H9 (cell line): Measurements from ENCODE around the gene NARS2. TPM values are rescaled to one million over a fixed set of nuclear protein-coding genes. Genes with fewer than 3 reads are reported as not detected.

Experiments used
- DNase-seq: peaks from one replicate; pipeline ENCODE4 v3.0.0-alpha.2; 2017
- H2AFZ ChIP-seq: one replicate; pipeline ENCODE4 v1.6.1; 2013; ENCODE audit warnings: mild to moderate bottlenecking, low read length, control low read depth, moderate library complexity
- H2AK5ac ChIP-seq: 2 replicates; pipeline ENCODE4 v1.6.1; 2013; ENCODE audit warnings: low read length, control low read depth, mixed read lengths; ENCODE audit not compliant: insufficient read length
- H2BK120ac ChIP-seq: one replicate; pipeline ENCODE4 v1.6.1; 2013; ENCODE audit warnings: low read depth, mild to moderate bottlenecking, low read length, control low read depth, inconsistent platforms; ENCODE audit not compliant: poor library complexity, severe bottlenecking
- H2BK12ac ChIP-seq: 2 replicates; pipeline ENCODE4 v1.6.1; 2013; ENCODE audit warnings: low read length, control low read depth, mixed read lengths, low read depth; ENCODE audit not compliant: insufficient read length
- H2BK15ac ChIP-seq: 2 replicates; pipeline ENCODE4 v1.6.1; 2013; ENCODE audit warnings: low read depth, low read length, control low read depth
- H2BK20ac ChIP-seq: one replicate; pipeline ENCODE4 v1.6.1; 2013; ENCODE audit warnings: low read depth, mild to moderate bottlenecking, low read length, control low read depth, inconsistent platforms; ENCODE audit not compliant: poor library complexity, severe bottlenecking
- H2BK5ac ChIP-seq: 2 replicates; pipeline ENCODE4 v1.6.1; 2013; ENCODE audit warnings: low read length, control low read depth, mixed read lengths; ENCODE audit not compliant: insufficient read length
- H3K14ac ChIP-seq: 2 replicates; pipeline ENCODE4 v1.6.1; 2013; ENCODE audit warnings: low read length, control low read depth; ENCODE audit not compliant: insufficient read depth
- H3K18ac ChIP-seq: 2 replicates; pipeline ENCODE4 v1.6.1; 2013; ENCODE audit warnings: low read depth, mild to moderate bottlenecking, mixed read lengths, low read length, control low read depth; ENCODE audit not compliant: insufficient read length
- H3K23ac ChIP-seq: 2 replicates; pipeline ENCODE4 v1.6.1; 2013; ENCODE audit warnings: low read length, control low read depth, mixed read lengths, low read depth; ENCODE audit not compliant: insufficient read length
- H3K23me2 ChIP-seq: 2 replicates; pipeline ENCODE4 v1.6.1; 2013; ENCODE audit warnings: low read depth, mild to moderate bottlenecking, mixed read lengths, low read length, control low read depth; ENCODE audit not compliant: insufficient read length, poor library complexity, severe bottlenecking
- H3K27ac ChIP-seq: 2 replicates; pipeline ENCODE4 v1.5.1; 2013; ENCODE audit warnings: low read length, control low read depth, mixed read lengths, low read depth; ENCODE audit not compliant: insufficient read length
- H3K27me3 ChIP-seq: 2 replicates; pipeline ENCODE4 v1.6.1; 2013; ENCODE audit warnings: low read length, control low read depth, inconsistent platforms; ENCODE audit not compliant: insufficient read depth
- H3K4ac ChIP-seq: 2 replicates; pipeline ENCODE4 v1.6.1; 2013; ENCODE audit warnings: low read depth, mild to moderate bottlenecking, control low read depth, inconsistent platforms, low read length, moderate library complexity
- H3K4me1 ChIP-seq: 2 replicates; pipeline ENCODE4 v1.6.1; 2013; ENCODE audit warnings: low read length, control low read depth, inconsistent platforms; ENCODE audit not compliant: insufficient read depth
- H3K4me2 ChIP-seq: 2 replicates; pipeline ENCODE4 v1.6.1; 2013; ENCODE audit warnings: low read length, control low read depth, mixed read lengths; ENCODE audit not compliant: insufficient read length, insufficient read depth
- H3K56ac ChIP-seq: 2 replicates; pipeline ENCODE4 v1.6.1; 2013; ENCODE audit warnings: low read depth, mild to moderate bottlenecking, mixed read lengths, low read length, control low read depth; ENCODE audit not compliant: insufficient read length
- H3K79me1 ChIP-seq: 2 replicates; pipeline ENCODE4 v1.6.1; 2013; ENCODE audit warnings: low read depth, mild to moderate bottlenecking, moderate library complexity, low read length, control low read depth, inconsistent platforms; ENCODE audit not compliant: insufficient read depth, poor library complexity, severe bottlenecking
- H3K79me2 ChIP-seq: 2 replicates; pipeline ENCODE4 v1.6.1; 2013; ENCODE audit warnings: low read length, control low read depth, inconsistent platforms; ENCODE audit not compliant: insufficient read depth
- H3K9ac ChIP-seq: 2 replicates; pipeline ENCODE4 v1.6.1; 2013; ENCODE audit warnings: low read length, control low read depth, mixed read lengths; ENCODE audit not compliant: insufficient read length; ENCODE audit errors: extremely low read depth
- H3K9me3 ChIP-seq: one replicate; pipeline ENCODE4 v1.6.1; 2013; ENCODE audit warnings: low read depth, low read length, inconsistent platforms; ENCODE audit not compliant: control insufficient read depth
- H3T11ph ChIP-seq: one replicate; pipeline ENCODE4 v1.6.1; 2013; ENCODE audit warnings: mild to moderate bottlenecking, low read length, control low read depth, inconsistent platforms
- H4K20me1 ChIP-seq: one replicate; pipeline ENCODE4 v1.6.1; 2013; ENCODE audit not compliant: control insufficient read depth, insufficient read length, insufficient read depth
- H4K5ac ChIP-seq: 2 replicates; pipeline ENCODE4 v1.6.1; 2013; ENCODE audit warnings: low read depth, mild to moderate bottlenecking, mixed read lengths, low read length, control low read depth; ENCODE audit not compliant: insufficient read length
- H4K8ac ChIP-seq: replicated peaks from 2 replicates; pipeline ENCODE4 v1.6.1; 2013; ENCODE audit warnings: low read length, control low read depth, mixed read lengths, low read depth; ENCODE audit not compliant: insufficient read length
- H4K91ac ChIP-seq: 2 replicates; pipeline ENCODE4 v1.6.1; 2013; ENCODE audit warnings: low read depth, mild to moderate bottlenecking, moderate library complexity, mixed read lengths, low read length, control low read depth; ENCODE audit not compliant: insufficient read length
- H3K27ac Mint-ChIP-seq, 3 experiments: 2 replicates in 2 of 3; 3 replicates in 1 of 3; pipeline ENCODE4 v1.8.0; 2020 to 2021; ENCODE audit warnings: mixed read lengths in 3 of 3, mild to moderate bottlenecking in 1 of 3, moderate library complexity in 1 of 3
- H3K27me3 Mint-ChIP-seq: 2 replicates; pipeline ENCODE4 v1.8.0; 2021; ENCODE audit warnings: low read depth, mild to moderate bottlenecking, moderate library complexity, mixed read lengths
- H3K36me3 Mint-ChIP-seq, 3 experiments: 2 replicates in 2 of 3; 3 replicates in 1 of 3; pipeline ENCODE4 v1.8.0; 2020 to 2021; ENCODE audit warnings: low read depth in 3 of 3, mixed read lengths in 3 of 3; ENCODE audit not compliant: insufficient read depth in 1 of 3
- H3K4me1 Mint-ChIP-seq, 2 experiments: 2 replicates each; pipeline ENCODE4 v1.8.0; 2020; ENCODE audit warnings: mixed read lengths in 2 of 2
- H3K4me3 Mint-ChIP-seq, 2 experiments: 2 replicates in 1 of 2; 3 replicates in 1 of 2; pipeline ENCODE4 v1.8.0; 2020 to 2021; ENCODE audit warnings: mild to moderate bottlenecking in 2 of 2, mixed read lengths in 2 of 2, moderate library complexity in 1 of 2
- H3K9me3 Mint-ChIP-seq, 2 experiments: 2 replicates in 1 of 2; 3 replicates in 1 of 2; pipeline ENCODE4 v1.8.0; 2020; ENCODE audit warnings: mild to moderate bottlenecking in 2 of 2, mixed read lengths in 2 of 2, moderate library complexity in 1 of 2
- CTCF ChIP-seq: fragments of 200-600 bp; sonication (generic); conservative IDR thresholded peaks from 3 replicates; pipeline ENCODE4 v1.8.0; 2021; ENCODE audit warnings: antibody characterized with exemption, mild to moderate bottlenecking
- WGBS: extraction: QIAGEN DNeasy Blood & Tissue Kit; methylation state at CpG from one replicate; pipeline ENCODE4 v1.1.7; 2013; ENCODE audit warnings: missing lambda C conversion rate, low lambda C conversion rate, mixed read lengths; ENCODE audit not compliant: insufficient read length; ENCODE audit errors: extremely low coverage; 5-methylcytosine and 5-hydroxymethylcytosine counted together
- total RNA-seq: library from RNA; stranded (reverse); gene quantifications from 2 replicates; pipeline ENCODE4 v1.2.1, GENCODE V29; 2021

Gene NARS2
- total RNA-seq, 1 experiment from 2014 or later, result 29.7 TPM

GRCh38 chr11:78467931-78468330, 106.7 kb downstream of the NARS2 start:
- H2BK15ac ChIP-seq, result no peak overlapping the region
- no peaks in the 10 kb centered on the region for H3K9me3 ChIP-seq
- H2BK5ac ChIP-seq, result no peak overlapping the region
- H2BK12ac ChIP-seq, result no peak overlapping the region
- no peaks in the 10 kb centered on the region for H3K79me2 ChIP-seq
- Mint-ChIP-seq H3K27ac (no peak overlapping the region), H3K27me3 (no peaks in the 10 kb centered on the region), H3K36me3 (peaks cover 24 to 40% (median 36%) of the 10 kb centered on the region in 3 experiments), H3K4me3 (no peak overlapping the region), H3K4me1 (peaks cover 11 to 17% of the 10 kb centered on the region in 2 experiments), H3K9me3 (peaks cover 0 to 9% of the 10 kb centered on the region in 2 experiments; a peak in 2 of 5 replicates)
- no peak overlapping the region for H4K8ac ChIP-seq
- H3K27ac ChIP-seq, result no peak overlapping the region
- H2AFZ ChIP-seq, result no peak overlapping the region
- no peak overlapping the region for H4K5ac ChIP-seq
- no peak overlapping the region for H3K4me2 ChIP-seq
- no peak overlapping the region for H3K18ac ChIP-seq
- H3K23ac ChIP-seq, result no peak overlapping the region
- TF ChIP-seq CTCF, result no peak
- H3K79me1 ChIP-seq, result no peaks in the 10 kb centered on the region
- WGBS, result no CpG with 5 or more reads among the region's 4 CpGs
- no peak overlapping the region for H3K4ac ChIP-seq
- H3K4me1 ChIP-seq, result no peaks in the 10 kb centered on the region
- no peak overlapping the region for H3K56ac ChIP-seq
- H2BK120ac ChIP-seq, result no peak overlapping the region
- no peaks in the 10 kb centered on the region for H3K27me3 ChIP-seq
- H3T11ph ChIP-seq, result no peak overlapping the region
- H3K14ac ChIP-seq, result no peak overlapping the region
- H4K91ac ChIP-seq, result no peak overlapping the region
- H4K20me1 ChIP-seq, result no peaks in the 10 kb centered on the region
- H2BK20ac ChIP-seq, result no peak overlapping the region
- no peak for DNase-seq
- no peak overlapping the region for H3K9ac ChIP-seq
- H3K23me2 ChIP-seq, result no peaks in the 10 kb centered on the region
- no peak overlapping the region for H2AK5ac ChIP-seq
